Stimulated activated CD4-positive, alpha-beta T cell treated with anti-CD3 and anti-CD28 coated beads, TNF-alpha, amount 100 ng/mL, for 1 hour (primary cell): ENCODE measurements around the gene SMOC2.
"Not testable (repeated sequence)": the region's sequence is repeated elsewhere in the genome, so short reads cannot be mapped to it uniquely, and the experiment has no call there.

Experiments used
- DNase-seq, 3 donors: peaks; one replicate each; pipeline ENCODE4 v3.0.0-alpha.2; 2020; ENCODE audit warnings: low read depth in 3 of 3, low spot score in 1 of 3

Gene SMOC2

DNA sequence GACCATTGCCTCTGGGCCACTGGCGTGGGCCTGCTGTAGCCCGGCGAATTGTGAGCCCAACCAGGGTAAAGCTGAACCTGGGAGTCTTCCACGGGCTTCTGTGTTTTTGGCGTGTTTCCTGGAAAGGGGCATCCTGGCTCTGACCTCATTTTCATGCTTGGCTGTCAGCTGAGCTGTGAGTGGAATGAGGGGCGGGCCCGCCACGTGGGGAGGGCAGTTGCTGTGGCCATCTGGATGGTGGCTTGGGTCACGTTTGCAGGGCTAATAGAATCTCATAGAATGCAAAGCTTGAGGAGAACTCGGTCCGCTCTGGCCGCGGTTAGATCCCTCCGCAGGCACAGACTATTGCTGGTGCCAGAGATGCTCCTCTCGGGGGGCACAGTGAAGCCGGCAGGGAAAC lies 263.0 kb downstream of the SMOC2 start:
- DNase-seq, result no peak

DNA sequence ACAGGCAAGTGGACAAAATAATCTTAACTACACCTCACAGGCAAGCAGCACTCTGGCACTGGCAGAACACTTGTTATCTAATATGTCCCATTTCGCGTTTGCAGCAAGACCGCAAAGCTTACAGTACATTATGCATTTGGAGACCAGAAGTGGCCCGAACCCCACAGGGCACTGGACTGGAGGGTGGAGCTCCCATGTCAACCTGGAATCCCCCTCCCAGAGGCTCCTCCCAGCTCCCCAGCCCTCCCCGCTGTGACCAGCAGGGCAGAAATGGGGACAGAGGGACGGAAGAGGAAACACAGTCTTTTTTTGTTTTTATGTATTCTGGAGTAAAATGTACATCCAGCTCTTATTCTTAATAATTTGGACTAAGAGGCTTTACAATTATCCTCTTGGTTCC lies 263.7 kb downstream of the SMOC2 start:
- no peak for DNase-seq

DNA sequence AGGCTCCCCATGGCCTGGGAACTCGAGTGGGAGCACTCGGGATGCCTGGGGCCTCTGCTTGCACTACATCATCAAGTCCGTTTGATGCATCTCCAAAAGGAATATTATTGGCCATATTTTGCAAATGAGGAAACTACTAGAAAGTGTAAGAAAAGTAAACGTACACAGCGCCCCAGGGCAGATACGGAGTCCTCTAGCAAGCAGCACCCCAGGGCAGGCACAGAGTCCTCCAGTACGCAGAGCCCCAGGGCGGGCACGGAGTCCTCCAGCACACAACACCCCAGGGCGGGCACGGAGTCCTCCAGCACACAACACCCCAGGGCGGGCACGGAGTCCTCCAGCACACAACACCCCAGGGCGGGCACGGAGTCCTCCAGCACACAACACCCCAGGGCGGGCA lies 264.3 kb downstream of the SMOC2 start:
- DNase-seq, result not testable (repeated sequence)

DNA sequence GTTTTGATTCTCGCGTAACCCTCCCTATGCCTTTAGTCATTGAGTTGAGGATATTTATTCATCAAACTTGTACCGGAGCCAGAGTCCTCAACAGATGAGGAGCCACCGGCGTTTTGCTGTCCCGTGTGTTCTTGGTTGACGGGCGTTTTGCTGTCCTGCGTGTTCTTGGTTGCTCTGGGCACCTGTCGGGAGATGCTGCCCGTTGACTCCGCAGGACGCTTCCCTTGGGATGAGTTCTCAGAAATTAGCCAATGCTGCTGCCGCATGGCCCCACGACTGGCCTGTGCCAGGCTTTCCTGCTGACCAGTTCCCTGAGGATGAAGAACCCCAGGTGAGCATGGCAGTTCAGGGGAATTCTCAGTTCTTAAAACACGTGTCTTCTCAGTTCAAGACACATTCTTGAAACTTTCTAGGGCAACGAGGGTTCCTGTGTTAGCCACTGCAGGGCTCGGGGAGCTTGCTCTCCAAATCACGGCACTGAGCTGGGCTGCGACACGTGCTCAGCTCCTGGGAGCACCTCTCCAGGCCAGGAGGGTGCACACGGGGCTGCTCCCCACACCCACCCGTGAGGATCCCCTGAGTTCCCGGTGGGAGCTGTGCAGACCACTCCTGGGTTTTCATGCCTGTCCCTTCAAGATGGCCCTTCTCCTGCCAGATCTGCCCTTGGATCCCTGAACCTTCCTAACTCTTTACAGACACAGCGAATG lies 265.6 kb downstream of the SMOC2 start:
- no peak for DNase-seq

DNA sequence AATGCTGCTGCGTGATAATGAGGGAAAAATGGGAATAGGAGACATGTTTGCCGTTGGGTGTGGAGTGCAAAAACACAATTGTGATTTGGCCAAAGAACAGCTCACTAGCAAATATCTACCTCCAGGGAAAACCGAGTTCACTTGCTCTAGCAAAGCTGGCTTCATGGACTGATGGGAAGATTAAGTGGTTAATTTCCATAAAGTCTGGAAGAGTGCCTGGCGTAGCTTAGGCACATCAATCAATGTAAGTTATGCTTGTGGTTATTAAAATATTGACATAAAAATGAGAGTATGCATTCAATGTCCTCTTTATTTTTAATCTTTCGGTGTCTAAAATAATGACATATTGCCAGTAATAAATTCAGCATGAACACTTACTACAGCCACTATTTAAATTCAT lies 267.5 kb downstream of the SMOC2 start:
- no peak for DNase-seq

DNA sequence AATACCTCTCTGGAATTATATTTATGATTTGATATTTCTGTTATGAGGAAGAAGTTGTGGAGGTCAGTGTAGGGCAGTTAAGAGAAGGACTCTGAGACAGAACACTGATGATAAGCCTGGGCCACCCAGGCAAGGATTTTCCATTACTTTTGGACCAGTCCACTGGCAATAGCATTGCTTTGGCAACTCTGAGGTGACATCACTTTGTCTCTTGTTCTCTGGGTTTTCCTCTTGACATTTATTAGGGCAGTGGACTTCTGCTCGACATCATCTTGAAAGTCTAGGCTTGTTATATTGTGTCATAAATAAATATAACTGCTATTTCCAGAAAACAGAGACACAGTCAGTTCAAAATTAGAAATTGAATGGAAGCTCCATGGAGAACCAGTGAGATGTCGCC lies 268.0 kb downstream of the SMOC2 start:
- DNase-seq, result no peak

DNA sequence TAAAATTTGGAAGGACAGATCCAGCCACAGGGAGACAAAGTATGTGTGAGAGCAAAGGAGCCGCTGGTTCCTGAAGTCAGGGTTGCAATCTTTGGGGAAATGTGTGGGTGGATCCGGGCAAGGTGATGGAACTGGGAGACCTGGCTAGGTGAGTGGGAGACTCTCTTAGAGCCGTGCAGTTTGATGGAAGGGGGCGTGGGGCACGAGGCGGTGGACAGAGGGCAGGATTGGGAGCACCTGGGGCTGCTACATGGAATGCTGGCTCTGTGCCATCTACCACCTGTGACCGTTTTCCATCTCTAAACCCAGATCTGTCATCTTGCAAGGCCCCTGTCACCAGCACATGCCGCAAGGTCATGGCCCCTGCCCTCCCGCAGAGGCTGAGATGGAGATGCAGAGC lies 268.4 kb downstream of the SMOC2 start:
- DNase-seq, result no peak

DNA sequence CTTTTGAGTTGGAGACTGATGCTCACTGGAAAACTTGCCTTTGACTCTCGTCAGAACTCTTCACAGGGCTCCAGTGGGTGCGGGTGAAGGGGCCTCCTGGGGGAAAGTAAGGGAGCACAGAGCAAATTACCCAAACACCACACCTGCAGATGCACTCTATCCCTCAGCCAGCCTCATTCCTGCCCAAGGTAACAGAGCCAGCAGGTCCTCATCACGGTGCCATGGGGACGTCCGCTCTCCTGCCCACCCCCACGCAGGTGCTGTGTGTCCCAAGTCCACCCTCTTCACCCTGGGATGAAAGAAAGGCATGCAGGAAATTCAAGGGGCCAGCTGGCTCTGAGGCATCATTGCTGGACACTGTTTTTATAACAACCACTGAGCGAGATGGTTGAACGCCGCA lies 269.0 kb downstream of the SMOC2 start:
- no peak for DNase-seq

DNA sequence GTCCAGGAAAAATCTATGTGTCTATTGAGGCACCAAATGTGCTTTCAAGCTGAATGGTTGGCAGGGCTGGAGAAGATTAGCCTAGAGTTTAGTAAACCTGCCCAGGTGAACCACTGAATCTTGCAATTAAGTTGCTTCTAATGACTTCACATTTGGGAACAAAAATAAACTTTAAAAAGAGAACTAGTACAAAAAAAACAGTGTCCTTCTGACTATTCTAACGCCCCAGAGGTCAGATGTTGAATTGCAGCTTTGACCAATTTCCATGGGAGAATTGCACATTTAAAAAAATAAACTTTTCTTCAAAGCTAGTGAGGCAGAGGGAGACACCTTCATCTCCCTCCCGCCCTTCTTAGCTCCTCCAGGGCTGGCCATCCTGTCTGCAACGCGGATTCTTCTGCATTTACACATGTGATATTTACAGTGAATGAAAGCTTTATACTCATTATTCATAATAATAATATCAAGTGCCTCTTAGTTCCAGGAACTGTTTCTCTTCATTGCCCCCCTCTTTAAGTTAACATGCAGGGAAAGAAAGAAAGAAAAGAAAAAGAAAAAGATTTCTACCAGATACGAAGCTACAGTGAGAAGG lies 270.2 kb downstream of the SMOC2 start:
- no peak for DNase-seq

DNA sequence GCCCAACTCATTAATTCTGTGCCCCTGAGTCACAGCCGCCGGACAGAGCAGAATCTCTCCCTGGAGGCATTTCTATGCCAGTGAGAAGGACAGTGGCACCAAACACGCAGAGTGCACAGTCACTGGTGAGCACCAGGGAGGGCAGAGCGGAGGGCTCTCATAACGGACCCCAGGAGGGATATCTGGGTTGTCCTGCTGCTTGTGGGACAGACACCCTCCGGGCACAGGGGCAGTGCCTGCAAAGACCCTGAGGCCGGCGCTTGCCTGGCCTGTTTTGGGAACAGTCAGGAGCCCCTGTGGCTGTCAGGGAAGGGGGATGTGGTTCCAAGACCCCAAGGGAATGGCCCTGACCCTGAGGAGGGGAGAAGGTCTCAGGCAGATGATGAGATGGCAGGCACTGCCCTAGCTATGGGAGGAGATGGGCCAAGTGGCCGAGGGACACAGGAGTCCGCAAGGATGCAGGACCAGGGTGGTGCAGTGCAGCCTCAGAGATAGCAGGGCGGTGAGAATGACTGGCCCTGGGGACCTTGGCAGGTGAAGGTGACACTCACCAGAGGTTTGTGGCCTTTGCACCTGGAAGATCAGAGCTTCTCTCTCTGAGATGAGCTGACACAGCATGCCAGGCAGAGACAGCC lies 270.8 kb downstream of the SMOC2 start:
- DNase-seq, result no peak

DNA sequence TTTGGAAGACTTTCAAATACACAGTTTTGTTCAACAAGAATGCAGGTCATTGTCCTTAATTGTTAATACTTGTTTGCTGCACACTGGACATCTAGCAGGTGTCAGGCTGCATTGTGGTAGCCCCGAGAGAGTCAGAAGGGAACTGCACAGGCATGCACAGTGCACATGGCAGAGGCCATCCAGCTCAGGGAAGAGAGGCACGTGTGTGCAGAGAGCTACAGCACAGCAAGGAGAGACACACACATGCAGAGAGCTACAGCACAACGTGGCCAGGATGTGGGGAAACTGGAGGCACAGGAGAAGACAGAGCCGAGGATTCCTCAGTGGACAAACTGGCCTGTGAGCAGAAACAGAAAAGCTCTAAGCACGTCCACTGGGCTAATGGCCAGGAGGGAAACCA lies 272.0 kb downstream of the SMOC2 start:
- no peak for DNase-seq

DNA sequence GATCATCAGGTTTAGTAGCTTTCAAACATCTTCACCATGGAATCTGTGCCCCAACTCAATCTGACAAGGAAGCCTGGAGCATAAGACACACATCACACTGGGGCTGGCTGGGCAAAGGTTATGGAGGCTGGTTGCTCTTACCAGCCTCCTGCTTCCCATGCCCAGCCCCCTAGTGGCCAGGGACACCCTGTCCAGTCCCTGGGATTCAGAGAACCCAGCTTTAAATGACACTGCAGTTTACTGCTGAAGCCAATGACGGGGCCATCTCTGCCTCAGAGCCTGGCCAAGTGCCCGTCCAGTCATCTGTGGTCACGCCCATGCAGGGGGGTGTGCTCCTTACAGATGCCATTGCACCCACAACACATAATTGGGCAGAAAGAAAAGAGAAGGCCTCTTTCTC lies 272.9 kb downstream of the SMOC2 start:
- no peak for DNase-seq

DNA sequence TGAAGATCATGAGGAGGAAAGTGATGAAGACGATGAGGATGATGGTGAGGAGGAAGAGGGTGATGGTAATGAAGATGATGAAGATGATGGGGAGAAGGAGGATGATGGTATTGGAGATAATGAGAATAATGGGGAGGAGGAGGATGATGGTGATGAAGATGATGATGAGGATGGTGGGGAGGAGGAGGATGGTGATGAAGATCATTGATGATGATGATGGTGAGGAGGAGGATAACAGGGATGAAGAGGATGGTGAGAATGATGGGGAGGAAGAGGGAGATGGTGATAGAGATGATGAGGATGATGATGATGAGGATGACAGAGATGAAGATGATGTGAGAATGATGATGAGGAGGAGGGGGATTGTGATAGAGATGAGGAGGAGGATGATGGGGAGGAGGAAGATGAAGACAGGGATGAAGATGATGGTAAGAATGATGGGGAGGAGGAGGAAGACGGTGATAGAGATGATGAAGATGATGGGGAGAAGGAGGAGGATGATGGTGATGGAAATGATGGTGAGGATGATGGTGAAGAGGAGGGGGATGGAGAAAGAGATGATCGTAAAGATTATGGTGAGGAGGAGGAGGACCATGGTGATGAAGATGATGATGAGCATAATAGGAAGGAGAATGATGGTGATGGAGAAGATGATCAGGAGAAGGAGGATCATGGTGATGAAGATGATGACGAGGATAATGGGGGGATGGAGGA lies 273.7 kb downstream of the SMOC2 start:
- no peak for DNase-seq

DNA sequence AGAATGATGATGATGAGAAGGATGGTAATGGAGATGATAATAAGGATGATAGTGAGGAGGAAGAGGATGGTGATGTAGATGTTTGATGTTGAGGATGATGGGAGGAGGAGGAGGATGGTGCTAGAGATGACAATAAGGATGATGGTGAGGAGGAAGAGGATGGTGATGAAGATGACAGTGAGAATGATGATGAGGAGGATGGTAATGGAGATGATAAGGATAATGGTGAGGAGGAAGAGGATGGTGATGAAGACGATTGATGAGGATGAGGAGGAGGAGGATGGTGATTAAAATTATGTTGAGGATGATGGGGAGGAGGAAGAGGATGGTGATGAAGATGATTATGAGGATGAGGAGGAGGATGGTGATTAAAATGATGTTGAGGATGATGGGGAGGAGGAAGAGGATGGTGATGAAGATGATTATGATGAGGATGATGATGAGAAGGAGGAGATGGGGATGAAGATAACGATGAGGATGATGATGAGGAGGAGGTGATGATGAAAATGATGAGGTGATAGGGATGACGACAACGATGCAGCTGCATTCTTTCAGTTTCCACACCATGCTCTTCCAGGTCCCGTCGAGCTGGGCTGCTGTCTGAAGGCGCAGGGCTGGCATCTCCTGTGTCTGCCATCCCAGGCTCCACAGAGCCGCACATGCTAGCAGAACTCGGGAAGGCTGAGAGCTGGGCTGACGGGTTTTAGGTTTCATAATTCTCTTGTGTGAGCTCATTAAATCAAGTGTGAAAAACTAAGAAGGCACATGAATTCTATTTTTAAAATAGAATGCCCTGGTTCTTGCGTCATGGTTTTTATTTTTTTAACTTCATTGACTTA lies 274.9 kb downstream of the SMOC2 start:
- no peak for DNase-seq

DNA sequence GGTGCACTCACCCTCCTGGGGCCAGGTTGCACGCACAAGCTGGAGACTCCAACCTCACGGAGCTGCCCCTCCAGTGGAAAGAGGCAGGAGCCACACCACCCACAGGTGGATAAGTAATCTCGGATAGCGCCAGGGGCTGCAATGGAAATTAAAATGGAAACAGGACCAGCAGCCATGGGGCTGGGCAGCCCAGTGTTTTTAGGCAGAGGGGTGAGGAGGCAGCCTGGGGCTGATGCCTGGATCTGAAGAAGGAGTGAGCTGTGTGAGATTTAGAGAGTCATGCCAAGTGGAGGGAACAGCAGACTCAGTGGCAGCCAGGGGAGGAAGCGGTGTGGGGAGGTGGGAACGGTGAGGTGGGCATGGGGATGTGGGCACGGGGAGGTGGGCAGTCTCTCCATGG lies 275.6 kb downstream of the SMOC2 start:
- no peak for DNase-seq

DNA sequence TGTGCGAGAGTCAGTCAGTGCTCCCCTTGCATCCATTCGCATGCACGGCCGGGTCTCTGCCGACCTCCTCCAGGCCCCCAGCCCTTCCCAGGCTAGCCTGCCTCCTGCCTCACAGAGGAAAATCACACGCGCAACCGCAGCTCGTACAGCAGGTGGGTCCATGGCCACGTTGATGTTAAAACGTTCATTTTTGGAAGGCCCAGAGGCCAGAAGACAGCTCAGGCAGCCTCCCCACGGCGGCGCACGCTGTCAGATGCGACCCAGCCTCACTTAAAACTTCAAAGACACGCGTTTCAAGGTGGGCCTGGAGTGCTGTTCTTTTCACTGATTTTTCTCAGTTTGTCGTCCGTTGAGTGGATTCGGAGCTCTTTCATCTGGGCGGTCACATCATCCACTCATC lies 276.5 kb downstream of the SMOC2 start:
- no peak for DNase-seq
